ENCODE results near the gene WNT10A. TPM values are rescaled to one million over a fixed set of nuclear protein-coding genes. Genes with fewer than 3 reads are reported as not detected.
A peak's percentile ranks its signal among the peaks of the same experiment; 100 is the strongest.

WNT10A gene
- polyA plus RNA-seq, 1 donor, result 1.5 TPM

GRCh38 chr2:218883491-218884490, 3.1 kb downstream of the WNT10A start:
- Histone ChIP-seq H3K9me3 (ENCODE audit: control insufficient read depth, low read depth, low read length) (no peaks in the 10 kb centered on the region), H3K4me1 (ENCODE audit: control insufficient read depth, insufficient read depth, low read length) (peaks cover 13% of the 10 kb centered on the region), H3K36me3 (ENCODE audit: control insufficient read depth, insufficient read depth, low read length) (no peaks in the 10 kb centered on the region), H3K27ac (ENCODE audit: low read length) (no peak overlapping the region), H3K27me3 (ENCODE audit: control insufficient read depth, insufficient read depth, low read length) (peaks cover 88% of the 10 kb centered on the region), H3K4me3 (ENCODE audit: low read length) (no peak overlapping the region)
- WGBS (ENCODE audit: insufficient coverage, low lambda C conversion rate), result no CpG with 5 or more reads among the region's 89 CpGs
- no peak for DNase-seq

- Histone ChIP-seq H3K27ac (ENCODE audit: low read length) (no peak overlapping the region), H3K4me3 (ENCODE audit: low read length) (no peak overlapping the region), H3K9me3 (ENCODE audit: control insufficient read depth, low read depth, low read length) (no peaks in the 10 kb centered on the region), H3K36me3 (ENCODE audit: control insufficient read depth, insufficient read depth, low read length) (no peaks in the 10 kb centered on the region), H3K4me1 (ENCODE audit: control insufficient read depth, insufficient read depth, low read length) (peaks cover 13% of the 10 kb centered on the region), H3K27me3 (ENCODE audit: control insufficient read depth, insufficient read depth, low read length) (peaks cover 81% of the 10 kb centered on the region)
- WGBS (ENCODE audit: insufficient coverage, low lambda C conversion rate), result no CpG with 5 or more reads among the region's 2 CpGs
- DNase-seq, result no peak
Observed at GRCh38 chr2:218884519-218884918, 3.9 kb downstream of the WNT10A start.

GRCh38 chr2:218885981-218886947, 5.6 kb downstream of the WNT10A start:
- no peak for DNase-seq

GRCh38 chr2:218887079-218887478, 6.4 kb downstream of the WNT10A start:
- no peak for DNase-seq
- peaks cover 6% of the 10 kb centered on the region for H3K4me1 ChIP-seq (ENCODE audit: control insufficient read depth, insufficient read depth, low read length)
- peaks cover 77% of the 10 kb centered on the region for H3K27me3 ChIP-seq (ENCODE audit: control insufficient read depth, insufficient read depth, low read length)
- no peaks in the 10 kb centered on the region for H3K36me3 ChIP-seq (ENCODE audit: control insufficient read depth, insufficient read depth, low read length)
- no peak overlapping the region for H3K4me3 ChIP-seq (ENCODE audit: low read length)
- no CpG with 5 or more reads among the region's 3 CpGs for WGBS (ENCODE audit: insufficient coverage, low lambda C conversion rate)
- H3K9me3 ChIP-seq (ENCODE audit: control insufficient read depth, low read depth, low read length), result no peaks in the 10 kb centered on the region
- H3K27ac ChIP-seq (ENCODE audit: low read length), result no peak overlapping the region

More at GRCh38 chr2:218885981-218886947, 5.6 kb downstream of the WNT10A start:
- Histone ChIP-seq H3K36me3 (ENCODE audit: control insufficient read depth, insufficient read depth, low read length) (no peaks in the 10 kb centered on the region), H3K27ac (ENCODE audit: low read length) (no peak overlapping the region), H3K27me3 (ENCODE audit: control insufficient read depth, insufficient read depth, low read length) (peaks cover 77% of the 10 kb centered on the region), H3K4me1 (ENCODE audit: control insufficient read depth, insufficient read depth, low read length) (peaks cover 6% of the 10 kb centered on the region), H3K4me3 (ENCODE audit: low read length) (no peak overlapping the region), H3K9me3 (ENCODE audit: control insufficient read depth, low read depth, low read length) (no peaks in the 10 kb centered on the region)
- no CpG with 5 or more reads among the region's 12 CpGs for WGBS (ENCODE audit: insufficient coverage, low lambda C conversion rate)

DNA sequence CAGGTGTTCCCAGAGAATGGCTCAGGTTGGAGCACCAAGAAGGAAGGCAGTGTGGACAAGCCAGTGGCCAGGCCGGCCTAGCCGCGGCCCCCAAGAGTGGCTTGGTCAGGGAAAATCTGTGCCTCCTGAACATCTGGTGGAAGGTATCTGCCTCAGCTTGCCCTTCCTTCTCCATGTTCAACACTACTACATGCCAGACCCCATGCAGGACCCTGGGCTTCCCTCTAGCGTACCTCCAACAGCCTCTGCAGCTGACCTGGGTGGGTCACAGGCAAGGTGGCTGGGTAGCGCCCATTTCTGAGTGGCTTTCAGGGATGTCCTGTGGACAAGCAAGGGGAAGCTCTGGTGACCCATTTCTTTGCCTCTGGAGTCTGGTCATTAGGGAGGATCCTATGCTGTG, 7.7 kb downstream of the WNT10A start:
- H3K4me1 ChIP-seq (ENCODE audit: control insufficient read depth, insufficient read depth, low read length), result peaks cover 4% of the 10 kb centered on the region
- no peak for DNase-seq
- H3K27me3 ChIP-seq (ENCODE audit: control insufficient read depth, insufficient read depth, low read length), result peaks cover 75% of the 10 kb centered on the region
- no peaks in the 10 kb centered on the region for H3K9me3 ChIP-seq (ENCODE audit: control insufficient read depth, low read depth, low read length)
- no peaks in the 10 kb centered on the region for H3K36me3 ChIP-seq (ENCODE audit: control insufficient read depth, insufficient read depth, low read length)
- no CpG with 5 or more reads among the region's 5 CpGs for WGBS (ENCODE audit: insufficient coverage, low lambda C conversion rate)
- no peak overlapping the region for H3K27ac ChIP-seq (ENCODE audit: low read length)
- H3K4me3 ChIP-seq (ENCODE audit: low read length), result no peak overlapping the region

- no peak overlapping the region for H3K27ac ChIP-seq (ENCODE audit: low read length)
- H3K4me3 ChIP-seq (ENCODE audit: low read length), result no peak overlapping the region
- no peaks in the 10 kb centered on the region for H3K36me3 ChIP-seq (ENCODE audit: control insufficient read depth, insufficient read depth, low read length)
- no peak for DNase-seq
- peaks cover 9% of the 10 kb centered on the region for H3K4me1 ChIP-seq (ENCODE audit: control insufficient read depth, insufficient read depth, low read length)
- peaks cover 78% of the 10 kb centered on the region for H3K27me3 ChIP-seq (ENCODE audit: control insufficient read depth, insufficient read depth, low read length)
- no peaks in the 10 kb centered on the region for H3K9me3 ChIP-seq (ENCODE audit: control insufficient read depth, low read depth, low read length)
- no CpG with 5 or more reads among the region's 23 CpGs for WGBS (ENCODE audit: insufficient coverage, low lambda C conversion rate)
Observed at GRCh38 chr2:218889937-218890336, 9.3 kb downstream of the WNT10A start.

DNA sequence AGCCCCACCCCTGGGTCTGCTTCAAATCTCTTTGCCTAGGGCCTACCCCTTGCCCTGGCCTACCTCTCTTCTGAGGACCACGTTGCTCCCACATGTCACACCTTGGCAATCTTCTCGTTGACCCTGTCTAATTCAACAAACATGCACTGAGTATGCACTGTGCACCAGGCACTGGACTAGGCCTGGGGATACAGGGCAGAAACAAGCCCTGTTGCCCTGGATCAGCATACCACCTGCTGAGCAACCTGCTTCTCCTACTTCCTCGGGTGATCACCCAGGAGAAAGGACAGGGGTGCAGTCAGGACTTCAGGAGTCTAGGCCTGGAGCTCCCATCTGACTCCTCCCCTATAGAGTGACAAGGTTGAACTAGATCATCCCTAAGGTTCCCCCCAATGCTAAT, 9.7 kb downstream of the WNT10A start:
- Histone ChIP-seq H3K9me3 (ENCODE audit: control insufficient read depth, low read depth, low read length) (no peaks in the 10 kb centered on the region), H3K36me3 (ENCODE audit: control insufficient read depth, insufficient read depth, low read length) (no peaks in the 10 kb centered on the region), H3K4me3 (ENCODE audit: low read length) (no peak overlapping the region), H3K27me3 (ENCODE audit: control insufficient read depth, insufficient read depth, low read length) (peaks cover 78% of the 10 kb centered on the region), H3K4me1 (ENCODE audit: control insufficient read depth, insufficient read depth, low read length) (peaks cover 9% of the 10 kb centered on the region), H3K27ac (ENCODE audit: low read length) (no peak overlapping the region)
- no CpG with 5 or more reads among the region's 3 CpGs for WGBS (ENCODE audit: insufficient coverage, low lambda C conversion rate)
- DNase-seq, result no peak

DNA sequence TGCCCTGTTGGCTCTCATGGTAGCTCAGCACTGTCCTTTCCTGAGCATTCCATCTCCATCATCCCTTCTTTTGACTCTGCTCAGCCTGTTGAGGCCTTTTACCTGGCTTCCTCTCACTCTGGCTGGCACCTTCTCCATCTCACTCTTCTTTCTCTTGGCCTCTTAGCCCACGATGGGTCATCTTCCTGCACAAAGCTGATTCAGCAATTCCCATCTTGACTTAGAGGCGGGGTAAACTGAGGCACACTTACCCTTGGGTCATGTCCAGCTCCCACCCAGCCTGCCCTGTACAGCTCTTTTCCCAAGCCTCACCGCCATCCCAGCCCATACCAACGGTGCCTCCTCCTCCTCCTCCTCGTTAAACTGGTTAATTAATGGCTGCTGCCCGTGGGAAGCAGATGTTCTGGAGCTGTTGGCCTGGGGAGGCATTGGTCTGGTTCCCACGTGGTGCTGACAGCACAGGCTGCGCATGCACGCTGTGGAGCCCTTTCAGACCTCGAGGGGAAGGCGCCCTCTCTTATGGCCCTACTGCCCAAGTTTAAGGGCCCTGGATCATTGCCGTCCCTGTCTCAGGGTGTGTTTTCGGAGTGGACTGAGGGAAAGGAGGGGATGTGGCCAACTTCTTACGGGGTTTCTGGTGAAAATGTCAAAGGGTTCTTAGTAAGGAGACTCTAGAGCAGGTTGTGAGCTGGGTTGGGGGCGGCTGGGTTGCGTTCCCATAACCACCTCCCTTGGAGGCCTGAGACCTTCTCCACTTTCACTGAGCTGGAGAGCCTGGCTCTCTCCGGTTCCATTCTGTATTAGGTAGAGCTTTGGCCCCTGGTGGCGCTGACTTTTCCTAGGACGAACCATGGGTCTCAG, 10.9 kb downstream of the WNT10A start:
- Histone ChIP-seq H3K27ac (ENCODE audit: low read length) (no peak overlapping the region), H3K4me3 (ENCODE audit: low read length) (no peak overlapping the region), H3K9me3 (ENCODE audit: control insufficient read depth, low read depth, low read length) (no peaks in the 10 kb centered on the region), H3K27me3 (ENCODE audit: control insufficient read depth, insufficient read depth, low read length) (peaks cover 82% of the 10 kb centered on the region), H3K4me1 (ENCODE audit: control insufficient read depth, insufficient read depth, low read length) (peaks cover 13% of the 10 kb centered on the region), H3K36me3 (ENCODE audit: control insufficient read depth, insufficient read depth, low read length) (no peaks in the 10 kb centered on the region)
- WGBS (ENCODE audit: insufficient coverage, low lambda C conversion rate), result 83% methylated on average over 1 of the region's 19 CpGs
- DNase-seq, result no peak

DNA sequence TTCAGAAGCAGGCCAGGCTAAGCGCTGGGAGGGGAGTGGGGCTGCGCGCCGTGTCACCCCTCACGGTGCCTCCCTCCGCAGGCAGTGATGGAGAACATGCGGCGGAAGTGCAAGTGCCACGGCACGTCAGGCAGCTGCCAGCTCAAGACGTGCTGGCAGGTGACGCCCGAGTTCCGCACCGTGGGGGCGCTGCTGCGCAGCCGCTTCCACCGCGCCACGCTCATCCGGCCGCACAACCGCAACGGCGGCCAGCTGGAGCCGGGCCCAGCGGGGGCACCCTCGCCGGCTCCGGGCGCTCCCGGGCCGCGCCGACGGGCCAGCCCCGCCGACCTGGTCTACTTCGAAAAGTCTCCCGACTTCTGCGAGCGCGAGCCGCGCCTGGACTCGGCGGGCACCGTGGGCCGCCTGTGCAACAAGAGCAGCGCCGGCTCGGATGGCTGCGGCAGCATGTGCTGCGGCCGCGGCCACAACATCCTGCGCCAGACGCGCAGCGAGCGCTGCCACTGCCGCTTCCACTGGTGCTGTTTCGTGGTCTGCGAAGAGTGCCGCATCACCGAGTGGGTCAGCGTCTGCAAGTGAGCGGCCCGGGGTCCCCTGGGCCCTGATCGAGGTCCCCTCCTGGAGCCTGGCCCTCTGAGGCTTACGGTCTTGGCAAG, 12.2 kb downstream of the WNT10A start:
- peak; percentile 60 to 85 for DNase-seq
- WGBS (ENCODE audit: insufficient coverage, low lambda C conversion rate), result no CpG with 5 or more reads among the region's 72 CpGs
- Histone ChIP-seq H3K27me3 (ENCODE audit: control insufficient read depth, insufficient read depth, low read length) (peaks cover 85% of the 10 kb centered on the region), H3K4me3 (ENCODE audit: low read length) (no peak overlapping the region), H3K4me1 (ENCODE audit: control insufficient read depth, insufficient read depth, low read length) (peaks cover 22% of the 10 kb centered on the region), H3K27ac (ENCODE audit: low read length) (no peak overlapping the region), H3K9me3 (ENCODE audit: control insufficient read depth, low read depth, low read length) (peaks cover under 1% of the 10 kb centered on the region), H3K36me3 (ENCODE audit: control insufficient read depth, insufficient read depth, low read length) (no peaks in the 10 kb centered on the region)

All from large intestine (tissue), 3 donors.